Fibroblast of lung (primary cell): ENCODE results near the gene LIN52.

Experiments
- EZH2 ChIP-seq: IDR thresholded peaks from 2 replicates; pipeline ENCODE4 v1.5.1; 2012; ENCODE audit warnings: low read length, control low read depth, mild to moderate bottlenecking; ENCODE audit errors: missing control alignments
- TF ChIP-seq, protein P1 (sequence below), 2 donors: IDR thresholded peaks in 1 of 2; conservative IDR thresholded peaks in 1 of 2; 1 replicate in 1 of 2; 2 replicates in 1 of 2; pipeline ENCODE4 v1.5.1; 2011 to 2012; ENCODE audit warnings: low read length in 2 of 2, control low read depth in 1 of 2, inconsistent platforms in 1 of 2, low read depth in 1 of 2, mild to moderate bottlenecking in 1 of 2

DNA sequence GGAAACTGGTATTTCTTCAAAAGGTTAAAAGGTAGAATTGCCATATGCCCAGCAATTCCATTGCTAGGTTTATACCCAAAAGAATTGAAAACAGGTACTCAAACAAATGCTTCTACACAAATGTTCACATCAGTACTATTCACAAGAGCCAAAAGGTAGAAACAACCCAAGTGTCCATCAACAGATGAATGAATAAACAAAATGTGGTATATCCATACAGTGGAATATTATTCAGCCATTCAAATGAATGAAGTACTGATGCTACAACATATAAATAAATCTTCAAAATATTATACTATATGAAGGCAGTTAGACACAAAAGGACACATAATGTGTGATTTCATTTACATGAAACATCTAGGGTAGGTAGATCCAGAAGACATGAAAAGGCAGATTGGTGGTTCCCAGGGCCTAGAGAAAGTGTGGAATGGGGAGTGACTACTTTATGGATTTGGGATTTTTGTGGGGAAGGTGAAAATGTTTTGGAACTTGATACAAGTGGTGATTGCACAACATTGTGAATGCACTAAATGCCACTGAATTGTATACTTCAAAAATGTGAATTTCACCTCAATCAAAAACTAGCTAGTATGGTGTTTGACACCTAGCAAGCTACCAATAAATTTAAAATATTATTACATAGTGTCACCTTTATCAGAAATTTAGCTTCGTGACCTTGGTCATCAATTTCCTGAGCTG, 41.7 kb downstream of the LIN52 start:
- TF ChIP-seq, protein P1, sequence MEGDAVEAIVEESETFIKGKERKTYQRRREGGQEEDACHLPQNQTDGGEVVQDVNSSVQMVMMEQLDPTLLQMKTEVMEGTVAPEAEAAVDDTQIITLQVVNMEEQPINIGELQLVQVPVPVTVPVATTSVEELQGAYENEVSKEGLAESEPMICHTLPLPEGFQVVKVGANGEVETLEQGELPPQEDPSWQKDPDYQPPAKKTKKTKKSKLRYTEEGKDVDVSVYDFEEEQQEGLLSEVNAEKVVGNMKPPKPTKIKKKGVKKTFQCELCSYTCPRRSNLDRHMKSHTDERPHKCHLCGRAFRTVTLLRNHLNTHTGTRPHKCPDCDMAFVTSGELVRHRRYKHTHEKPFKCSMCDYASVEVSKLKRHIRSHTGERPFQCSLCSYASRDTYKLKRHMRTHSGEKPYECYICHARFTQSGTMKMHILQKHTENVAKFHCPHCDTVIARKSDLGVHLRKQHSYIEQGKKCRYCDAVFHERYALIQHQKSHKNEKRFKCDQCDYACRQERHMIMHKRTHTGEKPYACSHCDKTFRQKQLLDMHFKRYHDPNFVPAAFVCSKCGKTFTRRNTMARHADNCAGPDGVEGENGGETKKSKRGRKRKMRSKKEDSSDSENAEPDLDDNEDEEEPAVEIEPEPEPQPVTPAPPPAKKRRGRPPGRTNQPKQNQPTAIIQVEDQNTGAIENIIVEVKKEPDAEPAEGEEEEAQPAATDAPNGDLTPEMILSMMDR (conservative IDR thresholded peaks at IDR 0.05 in 1 of 2, IDR thresholded peaks at IDR 0.05 in 1 of 2; ENCODE audit: low read depth in 1 of 2, low read length in 2 of 2), result no peak
- no peak for TF ChIP-seq EZH2
